ENCODE data around the gene VAC14.
A peak's percentile ranks its signal among the peaks of the same experiment; 100 is the strongest.

The VAC14 gene

DNA sequence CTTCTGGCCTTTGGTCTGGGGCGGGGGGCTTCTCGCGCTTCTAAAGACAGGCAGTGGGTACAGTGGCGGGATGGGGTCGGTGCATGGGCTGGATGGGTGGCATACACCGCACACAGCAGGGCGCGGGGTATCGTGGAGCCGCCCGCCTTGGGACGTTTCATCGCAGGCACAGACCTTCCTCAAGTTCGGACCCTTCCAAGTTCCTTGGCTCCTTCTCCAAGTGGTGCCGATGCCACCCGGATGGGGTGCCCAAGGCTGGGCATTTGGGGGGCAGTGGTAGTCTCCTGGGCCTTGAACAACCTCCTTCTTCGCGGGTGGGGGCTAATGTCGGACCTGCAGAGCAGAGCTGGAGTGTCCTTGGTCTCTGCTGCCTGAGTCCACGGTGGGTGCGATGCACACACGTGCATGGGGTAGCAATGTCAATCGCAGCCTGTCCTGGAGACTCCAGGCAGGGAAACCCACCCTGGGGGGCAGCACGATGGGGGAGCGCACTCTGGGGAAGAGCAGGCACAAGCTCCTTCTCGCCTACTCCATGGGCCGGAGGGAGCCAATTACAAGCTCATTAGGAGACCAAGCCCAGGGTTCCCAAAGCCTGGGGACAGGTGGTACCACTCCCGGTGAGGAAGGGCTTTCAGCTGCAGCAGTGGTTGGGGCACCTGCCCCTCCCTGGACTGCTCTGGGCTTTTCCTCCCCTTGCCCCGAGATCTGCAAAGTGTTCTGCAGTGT lies 114.4 kb downstream of the VAC14 start:
- H3K4ac ChIP-seq (ENCODE audit: low read depth, low read length): peak overlapping the region; percentile 35
- peak overlapping the region; percentile 55 for H3K4me2 ChIP-seq (ENCODE audit: low read length)
- no CpG with 5 or more reads among the region's 29 CpGs for WGBS (ENCODE audit: extremely low coverage, insufficient coverage, insufficient read length)
- H3K36me3 ChIP-seq (ENCODE audit: control insufficient read depth in 1 of 2, insufficient read depth in 2 of 2, low read length in 2 of 2): peaks cover 8 to 14% of the 10 kb centered on the region in 2 experiments
- H3K4me1 ChIP-seq (ENCODE audit: control insufficient read depth in 1 of 2, insufficient read depth in 2 of 2, low read length in 2 of 2): peaks cover 52 to 61% of the 10 kb centered on the region in 2 experiments
- peak overlapping the region; percentile 8 for H3K27ac ChIP-seq (ENCODE audit: low read depth, low read length)
- H2BK120ac ChIP-seq (ENCODE audit: insufficient read depth, low read length, poor library complexity): peak overlapping the region; percentile 67
- DNase-seq: no peak
- H4K8ac ChIP-seq (ENCODE audit: low read depth, low read length): peak overlapping the region; percentile 68
- peak overlapping the region; percentile 7 for H4K12ac ChIP-seq (ENCODE audit: low read depth, low read length)
- H2AFZ ChIP-seq (ENCODE audit: insufficient read depth, low read length, poor library complexity): peak overlapping the region; percentile 38
- H3K9ac ChIP-seq (ENCODE audit: low read length): no peak overlapping the region
- peak overlapping the region; percentile 43 for H2AK5ac ChIP-seq (ENCODE audit: low read length)
- peak overlapping the region; percentile 44 for H3K18ac ChIP-seq (ENCODE audit: low read length)
- H3K79me1 ChIP-seq (ENCODE audit: low read length): peaks cover 29% of the 10 kb centered on the region
- H3K9me3 ChIP-seq (ENCODE audit: insufficient read depth, low read depth, low read length): no peaks in the 10 kb centered on the region
- no peaks in the 10 kb centered on the region for H3K27me3 ChIP-seq (ENCODE audit: insufficient read depth, low read length)
- H3K79me2 ChIP-seq (ENCODE audit: control insufficient read depth, insufficient read depth, low read length, poor library complexity): peaks cover 35% of the 10 kb centered on the region
- no peak overlapping the region for H3K4me3 ChIP-seq (ENCODE audit: low read depth, low read length)
- no peak overlapping the region for H3K23ac ChIP-seq (ENCODE audit: low read length)
- peak overlapping the region; percentile 83 for H2BK12ac ChIP-seq (ENCODE audit: low read length)
- peak overlapping the region; percentile 62 for H3K14ac ChIP-seq (ENCODE audit: low read length)
- H4K91ac ChIP-seq (ENCODE audit: low read depth, low read length): peak overlapping the region; percentile 85
- H2BK5ac ChIP-seq (ENCODE audit: low read depth, low read length, poor library complexity): peak overlapping the region; percentile 15

DNA sequence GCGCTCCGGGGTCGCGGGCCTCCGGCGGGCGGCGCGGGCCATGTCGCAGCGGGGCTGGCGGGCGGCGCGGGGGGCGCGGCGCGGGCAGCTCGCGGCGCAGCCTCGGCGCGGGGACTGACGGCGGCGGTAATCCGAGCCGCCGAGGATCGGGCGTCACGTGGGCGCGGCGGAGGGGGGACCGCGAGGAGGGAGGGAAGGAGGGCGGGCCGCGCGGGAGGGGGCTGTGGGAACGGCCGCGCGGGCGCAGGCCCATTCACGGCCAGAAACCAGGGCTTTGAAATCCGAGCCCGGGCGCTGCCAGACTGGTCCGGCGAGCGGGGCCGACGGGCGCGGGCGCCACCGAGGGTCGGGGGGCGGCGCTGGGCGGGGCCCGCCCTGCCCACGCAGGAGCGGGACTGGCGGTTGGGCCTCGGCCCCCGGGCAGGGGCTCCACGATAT lies 115.0 kb downstream of the VAC14 start, which contains the start of gene MTSS2:
Gene MTSS2 (minus strand): TSS at position 116 of the 438 bp plus-strand sequence. CDS start 262 bp downstream, outside the sequence.
- H3K9ac ChIP-seq (ENCODE audit: low read length): peak within 1 kb of the TSS; percentile 81
- no CpG with 5 or more reads among the region's 72 CpGs for WGBS (ENCODE audit: extremely low coverage, insufficient coverage, insufficient read length)

DNA sequence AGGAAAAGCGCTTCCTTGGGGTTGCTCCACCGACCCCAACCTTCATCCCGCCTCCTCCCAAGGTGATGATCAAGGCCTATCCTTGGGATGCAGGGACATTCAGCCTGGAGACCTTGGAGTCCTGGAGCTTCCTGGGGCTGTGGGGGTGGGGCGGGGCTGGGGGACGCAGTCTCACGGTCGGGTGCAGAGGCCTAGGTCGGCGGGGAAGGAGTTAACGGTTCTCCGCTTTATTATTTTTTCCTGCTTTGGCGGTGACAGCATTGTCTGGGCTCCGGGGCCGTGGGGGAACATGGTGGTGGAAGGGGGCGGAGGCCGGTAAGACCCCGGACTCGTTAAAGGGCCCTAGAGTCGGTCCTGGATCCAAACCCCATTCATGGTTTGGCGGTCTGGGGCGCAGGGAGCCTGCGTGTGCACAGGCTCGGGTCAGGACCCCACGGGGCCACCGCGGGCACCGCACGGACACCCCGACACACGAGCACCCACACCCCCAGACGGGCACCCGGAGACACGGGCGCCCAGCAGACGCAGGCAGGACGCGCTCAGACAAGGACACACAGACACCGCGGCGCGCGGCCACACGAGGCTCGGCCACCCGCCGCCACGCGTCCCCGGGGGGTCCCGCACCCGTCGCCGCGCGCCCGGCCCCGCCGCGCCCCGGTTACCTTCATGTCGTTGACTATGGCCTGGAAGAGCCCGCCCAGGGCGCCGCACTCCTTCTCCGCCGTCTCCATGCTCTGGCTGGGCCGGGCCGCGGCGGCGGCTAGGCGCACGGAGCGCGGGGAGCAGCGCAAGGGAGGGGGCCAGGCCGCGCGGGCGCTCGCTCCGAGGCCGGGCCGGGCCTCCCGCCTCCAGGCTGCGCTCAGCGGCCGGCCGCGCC lies 115.7 kb downstream of the VAC14 start:
- H3K36me3 ChIP-seq (ENCODE audit: control insufficient read depth in 1 of 2, insufficient read depth in 2 of 2, low read length in 2 of 2): peaks cover 14 to 20% of the 10 kb centered on the region in 2 experiments
- H3K9me3 ChIP-seq (ENCODE audit: insufficient read depth, low read depth, low read length): no peaks in the 10 kb centered on the region
- H3K79me2 ChIP-seq (ENCODE audit: control insufficient read depth, insufficient read depth, low read length, poor library complexity): peaks cover 37% of the 10 kb centered on the region
- H3K9ac ChIP-seq (ENCODE audit: low read length): peak overlapping the region; percentile 81
- H2AK5ac ChIP-seq (ENCODE audit: low read length): peak overlapping the region; percentile 62
- H3K4ac ChIP-seq (ENCODE audit: low read depth, low read length): peak overlapping the region; percentile 94
- H4K91ac ChIP-seq (ENCODE audit: low read depth, low read length): peak overlapping the region; percentile 91
- H4K8ac ChIP-seq (ENCODE audit: low read depth, low read length): peak overlapping the region; percentile 51
- no peak for DNase-seq
- peak overlapping the region; percentile 50 for H2BK12ac ChIP-seq (ENCODE audit: low read length)
- no CpG with 5 or more reads among the region's 90 CpGs for WGBS (ENCODE audit: extremely low coverage, insufficient coverage, insufficient read length)
- H3K18ac ChIP-seq (ENCODE audit: low read length): peak overlapping the region; percentile 98
- no peaks in the 10 kb centered on the region for H3K27me3 ChIP-seq (ENCODE audit: insufficient read depth, low read length)
- H2BK5ac ChIP-seq (ENCODE audit: low read depth, low read length, poor library complexity): peak overlapping the region; percentile 61
- H2AFZ ChIP-seq (ENCODE audit: insufficient read depth, low read length, poor library complexity): peak overlapping the region; percentile 48
- H3K4me1 ChIP-seq (ENCODE audit: control insufficient read depth in 1 of 2, insufficient read depth in 2 of 2, low read length in 2 of 2): peaks cover 58 to 62% of the 10 kb centered on the region in 2 experiments
- peaks cover 24% of the 10 kb centered on the region for H3K79me1 ChIP-seq (ENCODE audit: low read length)
- H4K12ac ChIP-seq (ENCODE audit: low read depth, low read length): peak overlapping the region; percentile 54
- H3K23ac ChIP-seq (ENCODE audit: low read length): no peak overlapping the region
- H3K4me3 ChIP-seq (ENCODE audit: low read depth, low read length): peak overlapping the region; percentile 86
- peak overlapping the region; percentile 86 for H3K4me2 ChIP-seq (ENCODE audit: low read length)
- H3K14ac ChIP-seq (ENCODE audit: low read length): peak overlapping the region; percentile 91
- H2BK120ac ChIP-seq (ENCODE audit: insufficient read depth, low read length, poor library complexity): peak overlapping the region; percentile 50
- peak overlapping the region; percentile 18 for H3K27ac ChIP-seq (ENCODE audit: low read depth, low read length)

More for the DNA sequence above, 115.0 kb downstream of the VAC14 start, which contains the start of gene MTSS2:
- peak within 1 kb of the TSS; percentile 86 for H3K4me2 ChIP-seq (ENCODE audit: low read length)
- H2AK5ac ChIP-seq (ENCODE audit: low read length): peak within 1 kb of the TSS; percentile 62
- peak within 1 kb of the TSS; percentile 91 for H4K91ac ChIP-seq (ENCODE audit: low read depth, low read length)
- peak within 1 kb of the TSS; percentile 98 for H3K18ac ChIP-seq (ENCODE audit: low read length)
- H2BK12ac ChIP-seq (ENCODE audit: low read length): peak within 1 kb of the TSS; percentile 83
- H3K36me3 ChIP-seq (ENCODE audit: control insufficient read depth in 1 of 2, insufficient read depth in 2 of 2, low read length in 2 of 2): peaks cover 8 to 14% of the 10 kb centered on the region in 2 experiments
- peak within 1 kb of the TSS; percentile 67 for H2BK120ac ChIP-seq (ENCODE audit: insufficient read depth, low read length, poor library complexity)
- H4K12ac ChIP-seq (ENCODE audit: low read depth, low read length): peak within 1 kb of the TSS; percentile 54
- peak within 1 kb of the TSS; percentile 48 for H2AFZ ChIP-seq (ENCODE audit: insufficient read depth, low read length, poor library complexity)
- peaks cover 24% of the 10 kb centered on the region for H3K79me1 ChIP-seq (ENCODE audit: low read length)
- H3K4me3 ChIP-seq (ENCODE audit: low read depth, low read length): peak within 1 kb of the TSS; percentile 86
- peak within 1 kb of the TSS; percentile 61 for H2BK5ac ChIP-seq (ENCODE audit: low read depth, low read length, poor library complexity)
- DNase-seq: peak; percentile 75 to 88
- peak within 1 kb of the TSS; percentile 68 for H4K8ac ChIP-seq (ENCODE audit: low read depth, low read length)
- H3K79me2 ChIP-seq (ENCODE audit: control insufficient read depth, insufficient read depth, low read length, poor library complexity): peaks cover 35% of the 10 kb centered on the region
- H3K4me1 ChIP-seq (ENCODE audit: control insufficient read depth in 1 of 2, insufficient read depth in 2 of 2, low read length in 2 of 2): peaks cover 57 to 62% of the 10 kb centered on the region in 2 experiments
- no peaks in the 10 kb centered on the region for H3K27me3 ChIP-seq (ENCODE audit: insufficient read depth, low read length)
- peak within 1 kb of the TSS; percentile 18 for H3K27ac ChIP-seq (ENCODE audit: low read depth, low read length)
- H3K14ac ChIP-seq (ENCODE audit: low read length): peak within 1 kb of the TSS; percentile 91
- peak within 1 kb of the TSS; percentile 94 for H3K4ac ChIP-seq (ENCODE audit: low read depth, low read length)
- H3K23ac ChIP-seq (ENCODE audit: low read length): no peak within 1 kb of the TSS
- H3K9me3 ChIP-seq (ENCODE audit: insufficient read depth, low read depth, low read length): no peaks in the 10 kb centered on the region
